Epithelial cell of esophagus (primary cell): ENCODE data around the gene PDE4B.

Experiments used
- DNase-seq: peaks from one replicate; pipeline ENCODE4 v3.0.0; 2010; ENCODE audit warnings: low read depth
- H3K4me3 ChIP-seq: 2 replicates; pipeline ENCODE4 v1.5.1; 2011; ENCODE audit warnings: mild to moderate bottlenecking, low read length, control low read depth
- TF ChIP-seq, protein P1 (sequence below): IDR thresholded peaks from 2 replicates; pipeline ENCODE4 v1.5.1; 2011; ENCODE audit warnings: low read depth, mild to moderate bottlenecking, low read length, control low read depth, inconsistent platforms; ENCODE audit not compliant: insufficient read depth; ENCODE audit errors: missing control alignments

PDE4B gene

GRCh38 chr1:66156144-66156543 is 363.4 kb downstream of the PDE4B start:
- H3K4me3 ChIP-seq, result no peak overlapping the region
- DNase-seq, result no peak

GRCh38 chr1:66159800-66160199 is 367.1 kb downstream of the PDE4B start:
- no peak overlapping the region for H3K4me3 ChIP-seq
- TF ChIP-seq, protein P1, sequence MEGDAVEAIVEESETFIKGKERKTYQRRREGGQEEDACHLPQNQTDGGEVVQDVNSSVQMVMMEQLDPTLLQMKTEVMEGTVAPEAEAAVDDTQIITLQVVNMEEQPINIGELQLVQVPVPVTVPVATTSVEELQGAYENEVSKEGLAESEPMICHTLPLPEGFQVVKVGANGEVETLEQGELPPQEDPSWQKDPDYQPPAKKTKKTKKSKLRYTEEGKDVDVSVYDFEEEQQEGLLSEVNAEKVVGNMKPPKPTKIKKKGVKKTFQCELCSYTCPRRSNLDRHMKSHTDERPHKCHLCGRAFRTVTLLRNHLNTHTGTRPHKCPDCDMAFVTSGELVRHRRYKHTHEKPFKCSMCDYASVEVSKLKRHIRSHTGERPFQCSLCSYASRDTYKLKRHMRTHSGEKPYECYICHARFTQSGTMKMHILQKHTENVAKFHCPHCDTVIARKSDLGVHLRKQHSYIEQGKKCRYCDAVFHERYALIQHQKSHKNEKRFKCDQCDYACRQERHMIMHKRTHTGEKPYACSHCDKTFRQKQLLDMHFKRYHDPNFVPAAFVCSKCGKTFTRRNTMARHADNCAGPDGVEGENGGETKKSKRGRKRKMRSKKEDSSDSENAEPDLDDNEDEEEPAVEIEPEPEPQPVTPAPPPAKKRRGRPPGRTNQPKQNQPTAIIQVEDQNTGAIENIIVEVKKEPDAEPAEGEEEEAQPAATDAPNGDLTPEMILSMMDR, result no peak
- no peak for DNase-seq

More at GRCh38 chr1:66156144-66156543, 363.4 kb downstream of the PDE4B start:
- TF ChIP-seq, protein P1, result no peak

GRCh38 chr1:66160719-66161118 is 368.0 kb downstream of the PDE4B start:
- TF ChIP-seq, protein P1, result no peak
- DNase-seq, result no peak

GRCh38 chr1:66166753-66167152 is 374.1 kb downstream of the PDE4B start:
- TF ChIP-seq, protein P1, result no peak
- no peak overlapping the region for H3K4me3 ChIP-seq
- DNase-seq, result no peak

More at GRCh38 chr1:66160719-66161118, 368.0 kb downstream of the PDE4B start:
- H3K4me3 ChIP-seq, result no peak overlapping the region

GRCh38 chr1:66167267-66167666 is 374.6 kb downstream of the PDE4B start:
- TF ChIP-seq, protein P1, result no peak
- H3K4me3 ChIP-seq, result no peak overlapping the region
- no peak for DNase-seq

DNA sequence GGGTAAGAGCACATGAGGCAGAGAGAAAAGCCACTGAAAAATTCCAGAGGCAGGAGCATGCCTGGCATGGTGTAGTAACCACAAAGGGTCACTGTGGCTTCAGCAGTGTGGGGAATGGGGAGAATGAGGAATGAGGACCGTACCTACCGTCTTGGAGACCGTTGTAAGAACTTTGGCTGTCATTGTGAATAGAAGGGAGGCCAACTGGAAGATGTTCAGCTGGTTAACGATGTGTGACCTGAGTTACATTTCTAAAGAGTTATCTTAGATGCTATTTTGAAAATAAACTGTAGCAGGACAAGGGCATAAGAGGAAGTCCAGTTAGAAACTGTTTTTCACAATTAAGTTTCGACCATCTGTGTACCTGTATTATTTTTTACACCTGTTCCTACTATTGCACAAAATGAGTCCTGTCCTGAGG is 375.8 kb downstream of the PDE4B start:
- TF ChIP-seq, protein P1, result no peak
- no peak for DNase-seq
- H3K4me3 ChIP-seq, result no peak overlapping the region

DNA sequence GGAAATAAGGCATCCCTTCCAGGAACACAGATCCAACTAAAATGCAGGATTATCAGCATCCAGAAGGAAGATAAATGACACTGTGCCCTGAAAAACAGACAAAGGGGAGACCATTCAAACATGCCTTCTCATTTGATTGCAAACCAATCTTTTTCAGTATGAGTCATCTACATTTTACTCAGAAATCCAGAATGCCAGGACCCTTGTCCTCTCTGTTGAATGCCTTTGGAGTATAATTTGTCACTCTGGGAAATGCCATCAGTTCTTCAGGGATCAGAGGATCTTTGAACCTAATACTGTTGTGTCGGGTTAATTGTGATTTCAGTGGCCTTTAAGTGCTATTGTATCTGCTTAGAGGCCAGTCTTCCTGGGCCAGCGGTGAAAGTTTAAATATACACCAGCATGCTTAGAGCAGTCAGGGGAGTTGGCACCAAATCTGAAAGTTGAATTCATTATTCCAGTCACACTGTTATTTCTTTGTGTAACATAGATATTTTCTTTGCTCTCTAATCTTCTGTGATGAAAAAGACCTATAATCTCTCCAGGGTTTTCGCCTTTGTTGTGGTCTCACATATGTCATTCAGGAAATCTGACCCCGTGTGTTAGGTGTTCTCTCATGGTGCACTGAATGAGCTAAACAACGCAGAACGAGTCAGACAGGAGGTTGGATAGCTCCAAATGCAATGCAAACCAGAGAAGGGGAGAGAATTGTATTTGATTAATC is 376.4 kb downstream of the PDE4B start:
- DNase-seq, result no peak
- H3K4me3 ChIP-seq, result no peak overlapping the region
- TF ChIP-seq, protein P1, result no peak
